HG02870 (cell line): ENCODE results near the gene GPLD1.

Experiments
- ATAC-seq: cut with Tn5 transposase; IDR thresholded peaks from one replicate; pipeline ENCODE4 v1.9.1; 2021; ENCODE audit warnings: mild to moderate bottlenecking, moderate library complexity; ENCODE audit not compliant: unreplicated experiment

The GPLD1 gene

DNA sequence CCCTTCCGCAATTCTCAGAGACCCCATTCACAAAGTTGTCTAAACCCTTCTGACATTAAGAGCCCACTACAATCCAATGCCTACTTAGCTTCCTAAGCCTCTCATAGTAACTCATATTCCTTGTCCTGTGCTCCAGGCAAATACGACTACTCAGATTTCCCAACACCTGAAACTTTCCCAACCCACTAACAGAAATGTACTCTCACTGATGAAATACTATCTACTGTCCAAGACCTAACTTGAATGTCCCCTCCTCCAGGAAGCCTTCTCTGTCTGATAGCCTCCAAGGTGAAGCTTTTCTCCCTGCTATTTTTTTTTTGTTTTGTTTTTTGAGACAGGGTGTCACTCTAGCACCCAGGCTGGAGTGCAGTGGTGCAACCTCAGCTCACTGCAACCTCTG is 30.4 kb downstream of the GPLD1 start:
- ATAC-seq: no peak

DNA sequence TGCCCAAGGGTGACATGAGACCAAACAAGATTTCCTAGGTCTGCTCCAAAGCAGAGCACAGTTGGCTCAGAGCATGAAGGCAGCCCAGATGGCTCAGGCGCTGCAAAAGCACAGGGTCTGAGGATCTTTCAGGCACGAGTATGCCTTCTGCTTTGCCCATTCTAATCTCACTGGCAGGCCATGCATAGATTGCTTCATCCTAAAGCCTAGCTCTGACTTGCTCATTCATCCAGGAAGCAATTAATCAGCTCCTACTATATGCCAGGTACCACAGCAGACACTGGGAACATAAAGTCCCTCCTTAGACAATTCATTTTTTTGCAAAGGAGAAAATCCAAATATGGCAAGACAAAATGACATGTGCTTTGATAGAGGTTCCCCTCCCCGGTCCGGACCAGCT is 31.2 kb downstream of the GPLD1 start:
- no peak for ATAC-seq

DNA sequence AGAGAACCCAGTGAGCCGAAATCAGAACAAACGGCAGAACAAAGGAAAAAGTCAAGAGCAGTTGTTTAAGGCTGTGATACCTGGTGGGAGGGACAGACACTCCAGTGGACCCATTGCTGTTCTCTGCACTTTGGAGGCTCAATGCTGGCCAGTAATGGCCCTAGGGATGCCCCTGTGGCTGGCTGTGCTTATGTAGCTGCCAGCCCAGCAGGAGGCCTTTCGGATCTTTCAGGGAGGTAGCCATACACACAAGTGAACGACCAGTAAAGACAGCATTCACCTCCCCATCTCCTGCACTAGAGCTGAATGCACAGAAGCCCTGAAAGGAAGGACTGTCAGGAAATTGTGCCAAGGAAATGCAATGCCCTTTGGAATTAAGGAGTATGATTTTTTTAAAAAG is 34.3 kb downstream of the GPLD1 start:
- no peak for ATAC-seq

DNA sequence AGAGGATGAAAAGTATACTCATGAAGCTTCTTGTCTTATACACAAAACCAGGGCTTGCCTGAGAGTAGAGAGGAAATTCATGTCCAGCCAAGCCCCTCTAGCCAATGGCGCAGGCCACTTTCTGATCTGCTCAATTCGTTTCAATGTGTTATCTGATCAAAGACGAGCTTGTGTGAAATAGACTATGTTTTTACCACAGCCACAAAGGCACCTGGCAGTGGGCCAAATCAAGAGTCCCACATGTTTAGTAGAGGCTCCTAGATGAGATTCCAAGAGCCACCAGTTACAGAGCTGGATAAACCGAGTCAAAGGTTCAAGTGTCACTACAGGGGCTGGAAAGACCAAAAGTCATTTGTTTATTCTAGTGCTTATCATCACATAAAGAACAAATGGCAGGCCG is 34.9 kb downstream of the GPLD1 start:
- ATAC-seq: no peak

DNA sequence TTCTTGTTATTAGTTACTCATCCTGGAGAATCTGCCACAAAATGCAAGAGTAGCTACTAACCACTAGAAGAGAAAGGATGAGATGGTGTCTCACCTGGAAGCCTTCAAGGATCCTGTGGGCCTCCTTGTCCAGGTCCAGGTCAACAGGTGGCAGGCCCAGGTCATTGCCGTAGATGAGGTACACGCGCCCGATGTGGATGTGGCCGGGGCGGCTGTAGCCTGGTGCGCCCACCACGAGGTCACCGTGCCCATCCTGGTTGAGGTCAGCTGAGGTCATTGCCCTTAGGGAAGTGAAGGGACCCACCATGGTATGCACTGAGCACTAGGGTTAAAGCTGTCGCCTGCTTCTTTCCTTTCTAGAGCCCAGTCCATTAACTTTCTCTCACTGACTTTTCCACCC is 35.5 kb downstream of the GPLD1 start:
- no peak for ATAC-seq

DNA sequence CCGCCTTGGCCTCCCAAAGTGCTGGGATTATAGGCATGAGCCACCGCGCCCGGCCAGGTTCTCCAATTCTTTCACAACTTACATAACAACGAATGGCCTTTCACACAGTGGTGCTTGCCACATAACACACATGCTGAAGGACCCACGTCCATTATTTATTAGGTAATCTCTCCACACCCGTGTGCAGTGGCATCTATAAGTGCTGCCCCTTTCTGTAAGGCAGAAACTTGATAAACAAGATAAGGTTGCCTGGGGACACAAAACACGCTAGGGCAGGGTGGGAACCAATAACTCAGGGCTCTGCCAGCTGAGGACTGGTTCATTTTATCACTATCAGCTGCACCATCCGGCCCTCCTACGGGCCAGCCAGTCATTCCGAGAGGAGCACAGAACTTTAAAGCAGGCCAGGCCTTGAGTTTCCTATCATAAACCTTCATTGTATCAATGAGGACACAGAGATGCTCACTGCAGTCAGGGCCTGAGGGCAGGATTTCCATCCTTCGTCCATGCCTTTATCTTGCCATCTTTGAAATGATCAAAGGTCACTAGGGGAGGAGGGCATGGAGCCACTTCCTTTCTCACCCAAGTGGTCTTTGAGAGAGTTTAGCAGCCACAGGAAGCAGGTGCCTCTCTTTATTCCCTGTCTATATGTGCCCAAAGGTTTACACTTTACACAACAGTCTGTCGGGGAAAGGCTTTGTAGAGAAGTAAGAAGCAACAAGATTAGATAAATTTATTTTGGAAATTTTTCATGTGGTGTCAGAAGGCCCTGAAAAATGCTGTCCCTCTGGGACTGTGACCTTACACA is 37.6 kb downstream of the GPLD1 start:
- ATAC-seq: no peak

DNA sequence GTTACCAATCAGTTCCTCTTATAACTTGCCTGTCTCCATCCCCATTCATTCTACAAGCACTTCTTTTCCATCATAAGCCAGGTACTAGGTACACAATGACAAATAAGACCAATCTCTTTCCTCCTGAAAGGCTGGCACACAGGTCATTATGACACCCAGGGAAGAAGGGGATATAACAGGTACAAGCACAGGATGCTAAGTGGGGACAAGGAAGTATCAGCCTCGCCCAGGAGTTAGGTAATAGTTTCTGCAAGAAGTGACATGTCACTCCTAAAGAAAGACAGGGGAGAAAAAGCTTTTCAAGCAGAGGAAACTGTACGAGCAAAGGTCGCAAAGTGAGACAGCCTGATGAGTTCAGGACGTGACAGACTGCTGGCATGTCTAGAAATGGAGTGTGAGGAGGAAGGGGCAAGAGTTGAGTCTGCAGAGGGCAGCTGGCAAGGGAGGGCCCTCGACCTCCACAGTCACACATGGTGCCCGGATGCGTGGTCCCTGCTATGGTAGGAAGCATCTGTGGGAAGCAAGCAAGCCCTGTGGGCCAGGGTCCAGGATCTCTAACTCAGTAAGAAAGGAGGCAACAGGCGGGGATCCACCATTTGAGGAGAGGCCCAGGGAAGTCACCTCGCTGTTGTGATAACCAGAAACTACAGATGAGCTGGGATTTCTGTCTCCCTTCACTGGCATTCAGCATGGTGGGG is 40.4 kb downstream of the GPLD1 start:
- no peak for ATAC-seq

DNA sequence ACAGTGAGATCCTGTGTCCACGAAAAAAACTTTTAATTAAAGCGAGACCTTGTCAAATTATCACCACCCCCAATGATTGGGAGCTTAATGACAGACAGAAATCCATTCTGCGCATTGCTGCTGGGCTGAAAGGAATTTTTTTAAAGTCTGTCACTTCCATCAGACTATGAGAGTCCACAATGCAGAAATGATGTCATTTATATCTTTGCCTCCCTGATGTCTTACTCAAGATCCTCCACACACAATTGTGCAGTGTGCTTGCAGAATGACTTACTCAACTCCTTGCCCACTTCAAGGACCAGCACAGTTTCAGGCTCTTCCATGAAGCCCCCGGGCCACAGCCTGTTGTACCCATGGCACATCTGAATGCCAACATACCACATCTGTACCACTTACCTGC is 41.0 kb downstream of the GPLD1 start:
- no peak for ATAC-seq

DNA sequence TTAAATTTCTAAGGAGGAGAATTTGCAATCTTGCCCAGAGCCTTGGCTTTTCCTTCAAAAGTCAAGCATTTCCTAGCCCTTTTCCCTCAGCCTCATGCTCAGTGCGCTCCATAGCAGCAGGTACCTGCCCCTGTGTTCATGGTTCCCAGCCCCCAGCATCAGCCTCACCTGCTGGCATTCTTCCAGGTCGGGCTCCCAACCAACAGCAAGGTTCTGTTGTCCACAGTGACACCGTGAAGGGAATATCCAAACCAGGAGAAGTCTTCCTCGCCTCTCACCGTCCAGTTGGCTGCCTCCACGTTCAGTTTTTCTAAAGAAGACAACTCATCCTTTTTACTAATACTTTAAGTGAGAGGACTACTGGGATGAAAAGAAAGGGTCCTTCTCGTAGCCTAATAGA is 42.7 kb downstream of the GPLD1 start:
- no peak for ATAC-seq

DNA sequence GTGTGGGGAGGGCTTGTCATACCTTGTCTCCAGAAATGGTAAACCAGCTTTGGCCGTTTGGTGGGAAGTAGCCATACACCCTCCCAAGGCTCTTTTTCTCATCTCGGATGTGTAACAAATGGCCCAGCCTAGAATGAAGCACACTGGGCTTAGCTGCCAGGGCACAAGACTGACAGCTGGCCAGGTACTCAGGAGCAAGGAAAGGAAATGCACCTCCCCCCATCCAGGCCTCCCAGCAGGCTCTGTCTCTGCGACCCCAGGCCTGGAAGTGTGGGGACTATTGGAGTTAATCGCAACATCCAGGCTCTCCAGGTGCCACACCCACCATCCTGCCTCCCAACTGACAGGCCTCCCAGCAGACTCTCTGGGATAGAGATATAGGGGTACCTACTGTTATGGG is 43.7 kb downstream of the GPLD1 start:
- no peak for ATAC-seq

DNA sequence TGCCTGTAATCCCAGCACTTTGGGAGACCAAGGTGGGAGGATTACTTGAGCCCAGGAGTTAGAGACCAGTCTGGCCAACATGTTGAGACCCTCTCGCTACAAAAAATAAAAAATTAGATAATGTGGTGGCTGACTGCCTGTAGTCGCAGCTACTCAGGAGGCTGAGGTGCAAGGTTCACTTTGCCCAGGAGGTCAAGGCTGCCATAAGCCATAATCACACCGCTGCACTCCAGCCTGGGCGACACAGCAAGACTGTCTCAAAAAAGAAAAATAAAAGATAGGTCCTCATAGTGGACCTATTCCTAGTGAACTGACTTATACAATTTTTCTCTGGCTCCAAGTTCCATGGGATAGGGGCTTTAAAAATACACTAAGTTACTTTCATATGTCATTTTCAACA is 44.8 kb downstream of the GPLD1 start:
- no peak for ATAC-seq

DNA sequence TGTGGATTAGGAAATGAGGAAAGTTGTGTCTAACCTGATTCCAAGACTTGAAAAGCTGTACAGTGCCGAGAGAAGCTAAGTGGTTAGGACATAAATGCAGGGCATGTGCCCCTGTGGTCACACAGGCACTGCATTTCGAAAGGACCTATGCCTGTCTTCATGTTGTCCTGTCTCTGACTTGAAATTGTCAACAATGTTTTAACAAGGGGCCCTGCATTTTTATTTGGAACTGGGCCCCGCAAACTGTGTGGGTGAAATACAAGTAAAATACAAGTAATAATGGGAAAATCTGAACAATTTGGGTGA is 47.8 kb downstream of the GPLD1 start:
- no peak for ATAC-seq

DNA sequence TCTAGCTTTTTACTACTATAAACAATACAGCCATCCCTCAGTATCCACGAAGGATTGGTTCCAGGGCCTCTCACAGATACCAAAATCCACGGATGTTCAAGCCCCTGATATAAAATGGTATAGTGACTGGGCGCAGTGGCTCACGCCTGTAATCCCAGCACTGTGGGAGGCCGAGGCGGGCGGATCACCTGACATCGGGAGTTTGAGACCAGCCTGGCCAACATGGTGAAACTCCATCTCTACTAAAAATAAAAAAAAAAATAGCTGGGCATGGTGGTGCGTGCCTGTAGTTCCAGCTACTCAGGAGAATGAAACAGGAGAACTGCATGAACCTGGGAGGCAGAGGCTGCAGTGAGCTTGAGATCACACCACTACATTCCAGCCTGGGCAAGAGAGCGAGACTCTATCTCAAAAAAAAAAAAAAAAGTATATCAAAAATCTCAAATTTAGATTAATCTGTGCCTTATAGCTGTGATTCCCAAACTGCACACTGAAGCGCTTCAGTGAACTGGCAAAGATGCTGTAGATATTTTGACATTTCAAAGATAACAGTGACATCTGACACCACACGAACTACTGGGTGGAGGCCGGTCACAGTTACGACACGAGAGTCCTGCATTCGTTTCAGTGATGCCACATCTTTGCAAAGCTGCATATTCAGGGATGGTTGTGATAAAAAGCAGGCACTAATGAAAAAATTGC is 48.3 kb downstream of the GPLD1 start:
- no peak for ATAC-seq

DNA sequence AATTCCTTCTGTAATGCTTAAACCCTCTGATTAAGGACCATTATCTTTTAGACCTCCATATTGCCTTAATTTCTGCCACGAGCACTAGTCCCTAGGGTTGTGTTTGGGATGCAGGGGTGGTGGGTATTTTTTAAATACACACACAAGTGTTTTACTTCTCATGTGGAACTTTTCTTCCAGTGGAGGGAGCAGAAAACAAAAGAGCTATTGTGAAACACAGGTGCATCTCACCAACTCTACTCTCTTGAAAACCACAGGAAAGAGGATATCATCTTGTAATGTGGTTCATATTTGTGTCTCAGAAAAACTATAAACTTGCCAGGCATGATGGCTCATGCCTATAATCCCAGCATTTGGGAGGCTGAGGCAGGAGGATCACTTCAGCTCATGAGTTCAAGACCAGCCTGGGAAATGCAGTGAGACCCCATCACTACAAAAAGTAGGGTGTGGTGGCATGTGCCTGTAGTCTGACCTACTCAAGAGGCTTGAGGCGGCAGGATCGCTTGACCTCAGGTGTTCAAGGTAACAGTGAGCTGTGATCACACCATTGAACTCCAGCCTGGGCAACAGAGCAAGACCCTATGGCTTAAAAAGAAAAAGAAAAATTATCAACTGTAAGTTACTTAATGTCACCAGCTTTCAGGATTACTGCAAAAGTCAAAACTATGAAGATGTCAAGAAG is 49.4 kb downstream of the GPLD1 start:
- ATAC-seq: no peak

DNA sequence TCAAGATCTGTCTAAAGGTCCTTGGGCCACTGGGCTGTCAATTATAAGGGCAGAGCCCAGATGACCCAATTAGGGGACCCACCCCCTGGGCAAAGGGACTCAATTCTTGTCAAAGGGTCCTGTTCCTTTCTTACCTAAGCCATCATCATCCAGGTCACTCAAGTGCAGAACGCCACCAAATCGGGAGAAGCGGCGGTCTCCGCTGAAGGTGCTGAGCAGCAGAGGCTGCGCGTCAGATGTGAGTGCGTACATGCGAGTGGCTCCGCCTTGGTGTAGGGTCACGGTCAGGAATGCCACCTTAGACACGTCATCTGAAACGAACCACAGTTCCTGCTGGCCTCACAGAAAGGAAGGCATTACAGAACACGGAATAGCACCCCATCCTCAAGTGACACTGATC is 52.4 kb downstream of the GPLD1 start:
- no peak for ATAC-seq

DNA sequence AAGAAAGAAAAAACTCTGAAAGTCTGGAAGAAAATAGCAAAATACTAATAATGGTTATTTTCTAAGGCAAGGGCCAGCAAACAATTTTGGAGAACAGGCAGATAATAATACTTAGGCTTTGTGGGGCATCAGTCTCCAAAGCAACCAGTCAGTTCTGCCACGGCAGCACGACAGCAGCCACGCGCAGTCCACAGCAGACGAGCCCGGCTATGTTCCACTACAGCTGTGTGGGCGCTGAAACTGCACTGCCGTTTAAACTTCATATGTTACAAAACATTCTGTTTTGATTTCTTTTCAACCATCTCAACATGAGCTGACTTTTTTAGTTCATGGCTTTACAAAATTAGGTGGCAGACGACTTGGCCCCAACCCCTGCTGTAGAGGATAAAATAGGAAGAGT is 56.8 kb downstream of the GPLD1 start:
- ATAC-seq: no peak

DNA sequence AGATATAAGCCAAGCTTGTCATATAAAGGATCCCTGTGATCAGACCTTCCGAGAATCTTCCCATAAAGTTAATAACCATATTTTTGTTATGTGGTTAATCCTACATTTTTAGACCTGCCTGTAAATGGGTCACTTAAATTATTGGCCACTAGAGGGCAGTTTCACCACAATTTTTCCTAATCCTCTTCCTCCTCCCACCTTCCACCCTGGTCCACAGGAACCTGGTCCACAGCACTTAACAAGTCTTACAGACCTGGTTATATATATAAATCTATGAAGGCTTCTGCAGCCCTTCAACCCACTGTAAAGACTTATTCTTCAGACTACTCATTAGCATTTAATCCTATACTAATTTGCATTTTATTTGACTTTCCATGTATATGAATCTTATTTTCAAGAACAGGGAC is 58.3 kb downstream of the GPLD1 start:
- no peak for ATAC-seq

DNA sequence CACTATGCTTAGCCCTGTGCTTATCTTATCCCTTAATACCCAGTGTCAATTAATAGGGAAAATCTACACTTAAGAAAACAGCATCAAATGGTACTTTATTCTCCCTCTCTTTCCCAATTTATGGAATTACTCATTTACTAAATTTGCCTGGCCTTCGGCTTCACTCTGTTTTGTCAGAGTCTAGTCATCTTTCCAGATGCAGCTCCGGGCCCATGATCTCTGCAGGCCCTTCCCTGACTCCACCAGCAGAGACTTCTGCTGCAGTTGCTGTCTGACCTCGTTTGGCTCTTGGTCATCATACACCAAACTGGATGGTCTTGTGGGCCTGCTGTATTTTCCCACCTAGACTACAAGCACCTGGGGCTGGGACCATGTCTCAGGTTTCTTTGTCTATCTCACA is 59.3 kb downstream of the GPLD1 start:
- no peak for ATAC-seq

DNA sequence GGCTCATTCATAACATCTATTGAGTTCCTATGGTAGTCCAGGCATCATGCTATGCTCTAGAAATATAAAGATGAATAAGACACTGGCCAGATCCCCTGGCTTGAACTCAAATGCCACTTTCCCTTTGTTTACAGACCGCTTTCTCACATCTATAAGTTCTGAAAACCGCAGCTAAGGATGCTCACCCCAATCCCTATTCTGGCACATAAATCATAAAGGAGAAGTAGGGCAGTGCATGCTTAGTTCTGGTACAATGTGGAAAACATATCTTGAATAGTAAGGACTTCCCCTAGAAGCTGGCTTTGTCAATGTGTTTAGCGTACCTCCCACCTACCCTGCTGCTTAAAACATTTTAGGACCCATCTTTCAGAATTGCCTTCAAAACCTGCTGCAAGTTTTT is 60.2 kb downstream of the GPLD1 start:
- no peak for ATAC-seq

DNA sequence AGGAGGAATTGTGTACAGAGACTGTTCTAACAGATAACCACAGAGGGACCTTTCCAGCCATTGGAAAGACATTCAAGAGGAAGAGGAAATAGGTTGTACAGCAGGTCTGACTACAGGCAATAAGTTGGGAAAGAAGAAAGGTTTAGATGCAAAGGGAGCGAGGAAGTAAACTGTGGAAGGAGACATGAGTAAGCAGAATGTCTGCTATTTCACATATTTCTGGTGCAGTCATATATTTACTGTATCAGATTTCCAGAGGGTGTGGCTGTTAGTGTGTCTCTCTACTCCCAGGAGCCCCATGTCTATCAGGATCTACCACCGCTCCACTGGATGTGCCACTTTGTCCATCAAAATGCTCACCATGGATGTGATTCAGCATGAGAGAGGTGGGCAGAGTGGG is 60.8 kb downstream of the GPLD1 start:
- ATAC-seq: no peak

DNA sequence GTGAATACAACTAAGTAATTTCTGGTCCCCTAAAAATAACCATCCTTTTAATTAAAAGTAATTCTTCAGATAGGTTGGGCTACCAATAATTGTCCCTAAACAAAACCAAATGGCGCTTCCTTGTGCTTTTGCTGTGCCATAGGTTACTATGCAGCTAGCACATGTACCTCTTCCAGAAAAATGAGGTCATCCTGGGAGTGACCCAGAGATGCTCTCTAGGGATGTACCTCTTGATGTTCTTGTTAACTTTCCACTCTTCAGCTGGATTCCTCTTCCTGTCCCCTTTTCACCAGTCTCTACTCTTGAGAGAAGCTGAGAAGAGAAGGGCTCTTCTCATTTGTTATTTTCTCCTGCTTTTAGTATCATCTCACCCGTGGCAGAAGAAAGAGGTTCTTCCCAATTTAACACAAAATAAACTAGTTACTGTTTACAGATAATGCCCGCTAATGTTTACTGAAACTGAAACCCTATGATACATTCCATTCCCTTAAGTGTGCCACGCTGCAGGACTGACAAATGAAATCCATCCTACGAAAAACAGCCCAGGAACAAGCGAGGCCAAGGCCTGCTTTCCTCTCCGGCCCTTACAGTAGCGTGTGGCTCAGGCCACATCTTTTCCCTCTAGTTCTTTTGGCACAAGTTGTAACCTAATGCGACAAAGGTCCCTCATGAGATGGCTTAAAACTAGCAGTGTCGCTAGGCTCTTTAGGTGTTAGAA is 62.5 kb downstream of the GPLD1 start:
- ATAC-seq: no peak
